ENCODE results near the gene GLYR1.
A peak's percentile ranks its signal among the peaks of the same experiment; 100 is the strongest.

Gene GLYR1

GRCh38 chr16:4803401-4803844 lies 43.7 kb downstream of the GLYR1 start:
- no peak for DNase-seq

GRCh38 chr16:4802659-4803287 lies 44.3 kb downstream of the GLYR1 start:
- peak; percentile 95 for DNase-seq

DNA sequence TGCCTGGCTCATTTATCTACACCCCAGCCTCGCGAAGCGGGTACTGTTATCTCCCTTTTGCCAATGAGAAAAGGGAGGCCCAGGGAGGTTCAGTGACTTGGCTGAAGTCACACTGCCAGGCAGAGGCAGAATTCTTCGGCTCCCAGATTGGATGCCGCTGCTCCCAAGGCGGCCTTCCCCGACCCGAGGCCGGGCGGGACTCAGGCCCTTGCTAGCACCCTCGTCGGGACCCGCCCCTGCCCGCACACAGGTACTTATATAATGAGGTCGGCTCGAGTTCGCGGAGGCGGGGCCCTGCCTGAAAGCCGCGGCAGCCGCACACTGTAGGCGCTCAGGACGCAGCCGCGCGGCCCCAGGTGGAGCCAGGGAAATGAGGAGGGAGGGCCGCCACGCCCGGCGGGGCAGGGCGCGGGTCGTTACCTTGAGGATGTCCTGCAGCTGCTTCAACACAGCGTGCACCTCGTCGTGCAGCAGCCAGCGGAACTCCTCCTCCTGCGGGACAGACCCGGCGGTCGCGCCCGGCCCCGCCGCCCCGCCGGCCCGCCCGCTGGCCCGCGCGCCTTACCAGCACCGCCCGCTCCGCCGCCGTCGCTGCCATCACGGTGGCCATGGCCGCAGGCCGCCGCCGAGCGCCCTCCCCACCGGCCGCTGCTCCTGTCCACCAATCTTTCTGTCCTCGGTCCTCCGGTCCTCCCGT lies 45.0 kb downstream of the GLYR1 start, which contains the start of gene ROGDI:
Gene ROGDI (minus strand): TSS at position 672 of the 697 bp plus-strand sequence. CDS start 62 bp downstream, at position 610.
- no peak for DNase-seq

- DNase-seq: no peak
Observed at GRCh38 chr16:4801051-4801961, 45.8 kb downstream of the GLYR1 start.

DNA sequence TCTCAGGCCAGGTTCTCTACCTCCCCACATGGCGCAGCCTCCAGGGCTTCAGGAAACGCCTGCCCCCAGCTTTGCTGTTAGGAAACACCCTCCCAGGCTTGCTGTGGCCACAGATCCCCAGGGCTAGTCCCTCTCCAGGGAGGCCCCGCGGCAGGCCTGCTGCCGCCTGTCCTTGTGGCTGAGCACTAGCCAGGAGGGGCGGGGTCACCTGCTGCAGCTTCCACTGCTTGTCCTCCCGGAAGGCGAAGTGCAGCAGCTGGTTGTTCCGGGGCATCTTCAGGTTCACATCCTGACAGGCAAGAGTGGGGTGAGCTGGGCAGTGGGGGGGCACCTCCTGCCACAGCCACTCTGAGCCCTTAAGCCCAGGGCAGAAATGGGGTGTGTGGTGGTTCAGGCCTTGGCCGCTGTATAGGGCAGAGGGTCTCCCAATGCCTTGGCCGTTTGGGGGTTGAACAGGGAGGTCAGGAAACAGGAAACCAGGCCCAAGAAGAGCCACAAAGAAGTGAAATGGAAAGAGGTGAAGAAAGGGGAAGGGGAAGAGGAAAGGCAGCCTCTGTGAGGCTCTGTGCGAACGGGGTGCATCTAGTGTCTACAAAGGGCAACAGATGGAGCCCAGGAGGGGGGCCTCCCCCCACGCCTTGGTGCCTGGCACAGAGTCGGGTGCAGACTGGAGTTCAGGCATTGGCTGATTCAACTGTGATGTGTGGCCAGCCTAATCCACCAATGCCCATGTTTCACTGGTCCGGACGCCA lies 46.6 kb downstream of the GLYR1 start:
- DNase-seq: no peak

DNA sequence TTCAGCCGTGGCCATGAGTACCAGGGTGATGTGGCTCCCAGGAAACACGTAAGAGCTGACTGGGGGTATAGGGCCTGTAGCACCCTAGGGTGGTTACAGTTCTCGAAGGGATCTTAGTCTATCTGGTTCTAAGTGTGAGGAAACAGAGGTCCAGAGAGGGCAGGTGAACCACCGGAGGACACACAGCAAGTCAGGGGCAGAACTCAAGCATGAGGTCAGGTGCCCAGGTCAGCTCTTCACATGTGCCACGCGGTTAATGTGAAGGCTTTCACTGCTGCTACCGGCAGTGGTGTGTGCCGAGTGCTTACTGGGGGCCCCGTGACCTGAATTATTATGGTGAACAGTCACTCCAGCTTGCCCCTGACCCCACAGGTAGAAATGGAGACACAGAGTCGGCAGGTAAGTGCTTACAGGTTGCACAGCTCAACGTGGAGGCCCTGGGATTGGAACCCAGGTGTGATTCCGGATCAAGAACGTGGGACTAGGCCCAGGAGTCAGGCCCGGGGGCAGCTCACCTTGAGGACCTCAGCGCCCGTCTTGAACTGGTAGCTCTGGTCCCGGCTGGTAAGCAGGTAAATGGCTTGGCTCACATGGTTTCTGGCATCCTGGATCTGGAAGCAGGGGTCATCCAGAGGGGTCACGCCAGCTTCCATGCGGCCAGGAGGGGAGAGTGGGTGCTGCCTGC lies 47.8 kb downstream of the GLYR1 start:
- no peak for DNase-seq

DNA sequence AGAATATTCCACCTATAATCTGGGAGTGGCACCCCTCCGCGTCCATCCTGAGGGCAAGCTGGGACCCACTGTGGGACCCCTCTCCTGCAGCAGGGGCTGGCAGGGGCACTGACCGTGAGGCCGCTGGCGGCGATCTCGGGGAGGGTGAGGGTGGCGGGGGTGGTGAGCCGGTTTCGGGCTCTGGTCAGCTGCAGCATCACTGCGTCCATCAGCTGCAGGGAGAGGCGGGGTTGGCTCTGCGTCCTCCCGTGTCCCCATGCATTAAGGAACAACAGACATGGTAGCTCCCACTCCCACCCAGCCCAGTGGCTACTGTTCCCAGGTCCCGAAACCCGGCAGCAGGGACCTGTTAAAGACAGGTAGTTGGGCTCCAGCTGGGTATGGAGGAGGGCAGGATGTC lies 48.6 kb downstream of the GLYR1 start:
- DNase-seq: no peak

GRCh38 chr16:4797805-4798252 lies 49.3 kb downstream of the GLYR1 start:
- DNase-seq: no peak

GRCh38 chr16:4796982-4797804 lies 49.9 kb downstream of the GLYR1 start:
- no peak for DNase-seq

DNA sequence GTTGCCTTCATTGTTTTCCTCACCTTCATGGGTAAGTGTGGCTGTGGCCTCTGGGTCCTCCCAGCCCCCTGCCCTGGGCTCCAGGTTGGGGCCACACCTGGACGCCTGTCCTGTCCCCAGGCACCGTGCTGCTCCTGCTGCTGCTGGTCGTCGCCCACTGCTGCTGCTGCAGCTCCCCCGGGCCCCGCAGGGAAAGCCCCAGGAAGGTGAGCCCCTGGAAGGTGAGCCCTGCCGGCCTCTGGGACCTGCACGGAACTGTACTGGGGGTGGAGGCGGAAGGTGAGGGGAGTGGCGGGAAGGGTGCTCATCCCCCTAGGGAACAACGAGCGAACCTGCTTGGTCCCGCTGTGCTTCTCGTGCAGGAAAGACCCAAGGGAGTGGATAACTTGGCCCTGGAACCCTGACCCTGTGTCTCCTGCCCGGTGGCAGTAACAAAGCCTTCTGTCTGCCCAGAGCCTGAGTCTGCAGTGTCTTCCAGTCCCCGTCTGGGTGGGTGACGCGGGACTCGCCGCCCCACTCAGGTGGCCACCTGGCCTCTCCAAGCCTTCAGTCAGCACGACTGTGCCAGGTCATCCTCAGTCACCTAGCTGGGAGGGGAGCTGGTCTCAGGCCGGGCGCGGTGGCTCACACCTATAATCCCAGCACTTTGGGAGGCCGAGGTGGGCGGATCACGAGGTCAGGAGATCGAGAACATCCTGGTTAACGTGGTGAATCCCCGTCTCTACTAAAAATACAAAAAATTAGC lies 51.1 kb downstream of the GLYR1 start:
- no peak for DNase-seq

- no peak for DNase-seq
Observed at GRCh38 chr16:4795181-4795827, 51.8 kb downstream of the GLYR1 start, which contains the start of gene SMIM22. SMIM22 (plus strand) TSS chr16:4795369; CDS start chr16:4795735, 366 bp downstream.

DNA sequence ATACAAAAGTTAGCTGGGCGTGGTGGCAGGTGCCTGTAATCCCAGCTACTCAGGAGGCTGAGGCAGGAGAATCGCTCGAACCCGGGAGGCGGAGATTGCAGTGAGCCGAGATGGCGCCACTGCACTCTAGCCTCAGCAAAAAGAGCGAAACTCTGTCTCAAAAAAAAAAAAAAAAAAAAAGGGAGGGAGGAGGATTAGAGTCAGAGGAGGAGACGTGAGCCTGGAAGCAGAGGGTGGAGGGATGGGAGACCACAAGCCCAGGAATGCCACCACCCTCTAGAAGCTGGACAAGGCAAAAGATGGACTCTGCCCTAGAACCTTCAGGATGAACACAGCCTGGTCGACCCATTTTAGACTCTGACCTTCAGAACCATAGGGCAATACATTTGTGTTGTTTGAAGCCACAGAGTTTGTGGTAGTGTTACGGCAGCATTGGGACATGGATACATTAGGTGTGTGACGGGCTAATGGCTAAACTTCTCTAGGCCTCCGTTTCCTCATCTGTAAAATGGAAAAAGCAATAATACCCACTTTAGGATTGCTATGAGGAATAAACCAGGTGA lies 54.1 kb downstream of the GLYR1 start:
- DNase-seq: no peak

- DNase-seq: no peak
Observed at GRCh38 chr16:4790871-4791270, 56.2 kb downstream of the GLYR1 start.

DNA sequence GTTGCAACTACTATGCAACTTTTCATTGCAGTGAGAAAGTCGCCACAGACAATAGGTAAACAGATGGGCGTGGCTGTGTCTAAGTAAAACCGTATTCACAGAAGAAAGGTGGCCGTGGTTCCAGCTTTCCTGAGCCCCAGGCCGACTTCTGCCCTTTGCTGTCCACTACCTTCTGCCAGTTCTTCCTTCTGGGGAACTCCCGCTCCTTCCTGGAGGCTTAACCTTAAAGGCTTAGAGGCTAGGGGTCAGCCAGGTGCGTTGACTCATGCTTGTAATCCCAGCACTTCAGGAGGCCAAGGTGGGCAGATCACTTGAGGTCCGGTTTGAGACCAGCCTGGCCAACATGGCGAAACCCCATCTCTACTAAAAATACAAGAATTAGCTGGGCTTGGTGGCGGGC lies 56.8 kb downstream of the GLYR1 start:
- DNase-seq: no peak

DNA sequence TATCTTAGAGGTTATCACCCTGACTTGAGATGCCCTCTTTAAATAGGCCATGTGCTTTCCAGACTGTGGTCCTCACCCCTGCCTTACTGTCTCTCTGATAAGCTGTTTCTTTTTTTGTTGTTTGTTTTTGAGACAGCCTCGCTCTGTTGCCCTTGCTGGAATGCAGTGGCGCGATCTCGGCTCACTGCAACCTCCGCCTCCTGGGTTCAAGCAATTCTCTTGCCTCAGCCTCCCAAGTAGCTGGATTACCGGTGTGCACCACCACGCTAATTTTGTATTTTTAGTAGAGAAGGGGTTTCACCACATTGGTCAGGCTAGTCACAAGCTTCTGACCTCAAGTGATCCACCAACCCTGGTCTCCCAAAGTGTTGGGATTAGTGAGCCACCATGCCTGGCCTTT lies 58.2 kb downstream of the GLYR1 start:
- no peak for DNase-seq

GRCh38 chr16:4788489-4788889 lies 58.6 kb downstream of the GLYR1 start:
- DNase-seq: no peak

DNA sequence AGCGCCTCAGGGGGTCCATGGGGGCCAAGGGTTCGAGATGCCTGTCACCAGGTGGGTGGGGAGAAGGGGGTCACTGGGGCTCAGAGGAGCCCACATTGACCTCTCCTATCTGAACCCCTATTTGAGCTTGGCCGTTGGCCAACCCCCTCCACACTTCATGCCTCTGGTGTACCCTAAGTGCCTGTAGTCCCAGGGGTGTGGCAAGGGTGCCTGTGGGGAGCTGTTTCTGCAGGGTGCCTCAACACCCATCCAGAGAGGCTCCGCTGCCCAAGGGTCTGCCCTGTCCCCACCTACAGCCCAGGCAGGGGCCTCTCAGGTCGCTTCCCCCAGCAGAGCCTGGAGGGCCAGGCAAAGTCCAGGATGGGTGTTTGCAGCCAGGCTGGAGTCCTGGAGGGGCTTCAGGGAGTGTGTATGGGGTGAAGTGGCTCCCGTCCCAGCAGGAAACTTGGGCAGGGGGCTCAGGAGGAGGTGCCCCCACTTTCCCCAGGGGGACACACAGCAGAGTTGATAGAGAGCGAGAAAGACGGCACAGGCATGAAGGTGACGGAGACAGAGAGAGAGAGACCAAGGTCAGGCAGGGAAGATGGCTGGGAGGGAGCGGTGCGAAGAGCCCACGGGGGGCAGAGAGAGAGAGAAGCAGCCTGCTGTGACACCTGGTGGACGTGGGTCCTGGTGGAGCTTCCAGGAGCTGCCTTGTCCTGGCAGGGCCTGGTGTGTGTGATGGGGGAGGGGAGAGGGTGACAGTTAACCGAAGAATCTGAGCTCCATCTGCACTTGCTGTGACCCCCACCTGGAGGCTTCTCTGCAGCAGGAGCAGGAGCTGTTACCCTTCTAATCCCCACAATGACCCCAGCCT lies 59.2 kb downstream of the GLYR1 start, which contains the start of gene SEPTIN12:
Gene SEPTIN12 (minus strand): TSS at position 719 of the 856 bp plus-strand sequence. CDS start 700 bp downstream, at position 19.
- DNase-seq: no peak

DNA sequence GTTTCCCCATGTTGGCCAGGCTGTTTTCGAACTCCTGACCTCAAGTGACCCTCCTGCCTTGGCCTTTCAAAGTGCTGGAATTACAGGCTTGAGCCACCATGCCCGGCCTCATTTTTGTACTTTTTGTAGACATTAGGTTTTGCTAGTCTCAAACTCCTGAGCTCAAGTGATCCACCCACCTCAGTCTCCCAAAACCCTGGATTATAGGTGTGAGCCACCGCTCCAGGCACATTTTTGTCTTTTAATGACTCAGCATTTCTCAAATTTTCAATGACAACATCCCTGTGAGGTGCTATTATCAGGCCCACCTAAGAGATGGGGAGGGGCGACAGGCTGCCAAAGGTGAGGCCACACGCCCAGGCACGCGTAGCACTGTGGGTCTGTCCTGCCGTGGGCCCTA lies 60.0 kb downstream of the GLYR1 start:
- no peak for DNase-seq
